ENCODE data around the gene AFF3. TPM values are rescaled to one million over a fixed set of nuclear protein-coding genes. Genes with fewer than 3 reads are reported as not detected.

The AFF3 gene
- total RNA-seq, 1 experiment from 2014 or later, result 0.61 TPM

DNA sequence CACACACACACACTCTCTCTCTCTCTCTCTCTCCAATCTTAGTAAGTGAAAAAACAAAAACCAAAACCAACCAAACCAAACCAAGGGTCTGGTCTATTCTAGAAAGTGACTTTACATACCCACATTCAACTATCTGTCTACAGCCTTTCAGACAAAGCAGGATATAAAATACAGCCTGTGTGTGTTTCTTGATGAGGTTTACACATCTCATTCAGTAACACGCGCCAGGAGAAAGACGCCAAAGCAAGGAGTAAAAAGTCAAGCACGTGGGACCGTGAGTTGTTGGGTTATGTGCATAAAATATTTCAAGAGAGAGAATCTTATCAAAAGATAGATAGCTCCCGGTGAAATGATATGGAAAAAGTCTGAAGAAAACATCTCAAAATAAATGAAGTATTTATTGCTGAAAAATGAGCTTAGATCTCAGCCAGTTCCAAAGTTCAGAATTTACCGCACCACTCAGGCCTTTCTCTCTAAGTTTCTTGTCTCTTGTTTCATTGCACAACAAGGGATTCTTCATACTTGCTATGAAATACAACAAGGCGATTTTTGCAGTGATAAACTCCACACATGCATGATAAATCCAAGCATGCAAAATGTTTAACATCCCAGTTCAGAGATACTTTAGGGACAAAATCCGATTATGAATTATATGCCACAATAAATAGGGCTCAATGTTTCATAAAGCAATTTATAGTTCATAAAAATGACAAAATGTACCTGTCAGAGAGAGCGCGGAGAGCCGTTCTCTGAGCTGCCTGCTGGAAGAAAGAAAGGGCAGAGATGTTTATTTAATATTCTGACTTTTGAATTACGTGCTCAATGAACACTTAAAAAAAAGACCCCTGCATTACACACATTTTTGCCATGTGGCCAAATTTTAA lies 493.2 kb downstream of the AFF3 start (continued):
- no peak for TF ChIP-seq YY1 (IDR thresholded peaks at IDR 0.05; ENCODE audit: extremely low read depth, insufficient replicate concordance, low read depth, low read length)
- no peak for TF ChIP-seq RAD21 (IDR thresholded peaks at IDR 0.05; ENCODE audit: low read depth)
- TF ChIP-seq POLR2A (IDR thresholded peaks at IDR 0.05; ENCODE audit: borderline replicate concordance, extremely low read depth, insufficient read depth, insufficient read length), result no peak
- TF ChIP-seq ELF1 (IDR thresholded peaks at IDR 0.05; ENCODE audit: borderline replicate concordance, low read depth), result no peak
- no peak for TF ChIP-seq CEBPB (IDR thresholded peaks at IDR 0.05; ENCODE audit: low read depth)

DNA sequence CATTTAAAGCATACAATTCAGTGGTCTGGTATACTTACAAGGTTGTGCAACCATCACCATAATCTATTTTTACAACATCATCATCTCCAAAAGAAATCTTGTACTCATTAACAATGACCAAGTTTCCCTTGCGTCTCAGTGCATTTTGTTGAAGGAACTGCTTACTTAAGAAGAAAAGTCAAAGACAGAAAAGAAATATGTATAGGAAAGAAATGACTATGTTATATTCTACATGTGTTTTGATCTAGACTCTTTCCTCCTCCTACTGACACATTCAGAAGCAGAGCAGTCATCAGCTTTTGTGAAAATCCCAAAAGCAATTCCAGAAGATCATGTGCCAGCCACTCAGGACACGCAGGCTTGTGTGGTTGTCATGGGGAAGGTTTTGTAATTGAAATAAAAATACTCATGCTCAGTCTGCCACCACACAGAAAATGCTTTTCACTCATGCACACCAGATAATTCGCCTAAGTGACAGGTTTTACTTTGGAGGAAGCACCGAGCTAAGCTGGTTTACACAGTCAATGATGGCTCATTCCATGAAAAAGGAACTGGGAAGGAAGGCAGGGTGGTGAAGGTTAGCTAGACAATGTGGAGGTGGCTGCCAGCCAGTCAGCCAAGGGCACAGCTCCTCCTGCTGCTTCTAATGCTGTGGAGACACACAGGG lies 494.1 kb downstream of the AFF3 start:
- POLR2A ChIA-PET, result no interaction called here
- Histone ChIP-seq H3K27me3 (ENCODE audit: insufficient read depth, low read length) (peaks cover 22% of the 10 kb centered on the region), H3K27ac (ENCODE audit: low read depth, low read length) (no peak overlapping the region), H3K4me1 (ENCODE audit: control insufficient read depth in 1 of 2, insufficient read depth in 2 of 2, low read length in 2 of 2) (no peaks in the 10 kb centered on the region), H3K79me2 (ENCODE audit: insufficient read depth, low read length) (no peaks in the 10 kb centered on the region), H3K36me3 (ENCODE audit: control insufficient read depth in 1 of 2, insufficient read depth in 2 of 2, low read length in 2 of 2) (no peaks in the 10 kb centered on the region), H2AFZ (ENCODE audit: low read depth, low read length, poor library complexity, severe bottlenecking) (no peak overlapping the region), H3K4me2 (ENCODE audit: low read length) (no peak overlapping the region), H3K4me3 (replicated peaks in 1 of 2; ENCODE audit: low read depth in 1 of 2, low read length in 2 of 2) (no peak overlapping the region), H3K9ac (ENCODE audit: low read length) (no peak overlapping the region), H3K9me2 (ENCODE audit: insufficient read depth) (no peaks in the 10 kb centered on the region), H3K9me3 (ENCODE audit: control insufficient read depth in 1 of 2, insufficient read depth in 1 of 2, low read depth in 1 of 2, low read length in 2 of 2) (no peaks in the 10 kb centered on the region), H4K20me1 (ENCODE audit: insufficient read depth) (no peaks in the 10 kb centered on the region)
- DNase-seq (ENCODE audit: low read depth, low spot score) (no peak), ATAC-seq (no peak)
- intact Hi-C loops (cut with micrococcal nuclease), result no loop called here
- BruUV-seq (replicated peaks), result no TSS peak
- TF ChIP-seq POLR2AphosphoS5 (IDR thresholded peaks at IDR 0.05; ENCODE audit: low read depth, low read length) (no peak), SIN3A (IDR thresholded peaks at IDR 0.05; ENCODE audit: low read depth) (no peak), FOSL1 (IDR thresholded peaks at IDR 0.05; ENCODE audit: low read depth) (no peak), ELF1 (IDR thresholded peaks at IDR 0.05; ENCODE audit: borderline replicate concordance, low read depth) (no peak)
- TF ChIP-seq, protein P1, sequence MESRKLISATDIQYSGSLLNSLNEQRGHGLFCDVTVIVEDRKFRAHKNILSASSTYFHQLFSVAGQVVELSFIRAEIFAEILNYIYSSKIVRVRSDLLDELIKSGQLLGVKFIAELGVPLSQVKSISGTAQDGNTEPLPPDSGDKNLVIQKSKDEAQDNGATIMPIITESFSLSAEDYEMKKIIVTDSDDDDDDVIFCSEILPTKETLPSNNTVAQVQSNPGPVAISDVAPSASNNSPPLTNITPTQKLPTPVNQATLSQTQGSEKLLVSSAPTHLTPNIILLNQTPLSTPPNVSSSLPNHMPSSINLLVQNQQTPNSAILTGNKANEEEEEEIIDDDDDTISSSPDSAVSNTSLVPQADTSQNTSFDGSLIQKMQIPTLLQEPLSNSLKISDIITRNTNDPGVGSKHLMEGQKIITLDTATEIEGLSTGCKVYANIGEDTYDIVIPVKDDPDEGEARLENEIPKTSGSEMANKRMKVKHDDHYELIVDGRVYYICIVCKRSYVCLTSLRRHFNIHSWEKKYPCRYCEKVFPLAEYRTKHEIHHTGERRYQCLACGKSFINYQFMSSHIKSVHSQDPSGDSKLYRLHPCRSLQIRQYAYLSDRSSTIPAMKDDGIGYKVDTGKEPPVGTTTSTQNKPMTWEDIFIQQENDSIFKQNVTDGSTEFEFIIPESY (IDR thresholded peaks at IDR 0.05; ENCODE audit: extremely low read depth, insufficient replicate concordance, low read length), result no peak
- RAD21 ChIA-PET (ENCODE audit: low non-redundant PET in 1 of 2, low total read pairs in 2 of 2, uncharacterized antibody in 2 of 2, unreplicated experiment in 2 of 2), result no interaction called here
- CTCF ChIA-PET, result no interaction called here

Data from HCT116 (cell line).